ENCODE measurements around the gene SPTBN5.

GRCh38 chr15:41871175-41871905 lies 22.5 kb downstream of the SPTBN5 start:
- TF ChIP-seq POLR2A (IDR thresholded peaks at IDR 0.05; ENCODE audit: low read depth, low read length) (no peak), POLR2AphosphoS5 (IDR thresholded peaks at IDR 0.05; ENCODE audit: low read depth, low read length) (no peak)
